ENCODE results near the gene TSC2. TPM values are rescaled to one million over a fixed set of nuclear protein-coding genes. Genes with fewer than 3 reads are reported as not detected.

TSC2 gene
- total and polyA plus RNA-seq, 2 donors (not counting 3 experiments of a cell fraction or from before 2014, with no cell fraction given) = 87.9 to 144 TPM

DNA sequence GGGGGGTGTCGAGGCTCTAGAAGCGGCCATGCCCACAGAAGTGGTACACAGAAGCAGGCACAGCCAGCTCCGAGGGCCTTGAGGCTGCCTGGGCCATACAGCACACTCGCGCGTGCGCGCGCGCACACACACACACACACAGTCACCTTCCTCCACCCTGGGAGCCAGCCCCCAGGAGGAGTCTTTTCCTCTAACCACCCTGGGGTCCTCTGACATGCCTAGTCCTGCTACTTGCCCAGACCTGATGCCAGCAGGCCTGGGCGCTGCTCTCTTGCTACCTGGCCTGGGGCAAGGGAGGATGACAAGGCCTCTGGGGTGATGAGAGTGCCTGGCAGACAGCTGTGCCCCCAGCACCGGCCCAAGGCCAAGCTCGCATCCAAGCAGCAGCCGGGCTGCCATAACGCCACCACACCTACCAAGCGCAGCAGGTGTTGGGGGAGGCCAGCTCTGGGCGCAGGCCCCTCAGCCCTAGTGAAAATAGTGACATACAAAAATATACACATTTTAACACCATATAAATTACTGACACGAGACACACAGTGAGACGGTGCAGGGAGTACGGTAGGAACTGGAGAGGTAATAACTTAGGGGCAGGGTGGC lies 41.1 kb downstream of the TSC2 start:
- ChIA-PET POLR2A (no interaction called here), CTCF (interaction anchor here (1.2 to 1.8 kb wide), 2 partner anchors 52 to 66 kb away, joined by 4 to 6 read pairs; no protein-coding TSS in a partner anchor)
- H3K36me3 ChIP-seq (ENCODE audit: control insufficient read depth in 2 of 2, extremely low read depth in 1 of 2, insufficient read depth in 2 of 2, low read length in 2 of 2) = peaks cover 0 to 32% of the 10 kb centered on the region in 2 experiments
- TF ChIP-seq, protein P1, sequence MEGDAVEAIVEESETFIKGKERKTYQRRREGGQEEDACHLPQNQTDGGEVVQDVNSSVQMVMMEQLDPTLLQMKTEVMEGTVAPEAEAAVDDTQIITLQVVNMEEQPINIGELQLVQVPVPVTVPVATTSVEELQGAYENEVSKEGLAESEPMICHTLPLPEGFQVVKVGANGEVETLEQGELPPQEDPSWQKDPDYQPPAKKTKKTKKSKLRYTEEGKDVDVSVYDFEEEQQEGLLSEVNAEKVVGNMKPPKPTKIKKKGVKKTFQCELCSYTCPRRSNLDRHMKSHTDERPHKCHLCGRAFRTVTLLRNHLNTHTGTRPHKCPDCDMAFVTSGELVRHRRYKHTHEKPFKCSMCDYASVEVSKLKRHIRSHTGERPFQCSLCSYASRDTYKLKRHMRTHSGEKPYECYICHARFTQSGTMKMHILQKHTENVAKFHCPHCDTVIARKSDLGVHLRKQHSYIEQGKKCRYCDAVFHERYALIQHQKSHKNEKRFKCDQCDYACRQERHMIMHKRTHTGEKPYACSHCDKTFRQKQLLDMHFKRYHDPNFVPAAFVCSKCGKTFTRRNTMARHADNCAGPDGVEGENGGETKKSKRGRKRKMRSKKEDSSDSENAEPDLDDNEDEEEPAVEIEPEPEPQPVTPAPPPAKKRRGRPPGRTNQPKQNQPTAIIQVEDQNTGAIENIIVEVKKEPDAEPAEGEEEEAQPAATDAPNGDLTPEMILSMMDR (IDR thresholded peaks at IDR 0.05; ENCODE audit: extremely low read depth in 1 of 2, insufficient read depth in 1 of 2, low read depth in 1 of 2, low read length in 2 of 2) = no peak
- TF ChIP-seq GATA2 (IDR thresholded peaks at IDR 0.05; ENCODE audit: insufficient read depth, insufficient read length, low read depth, low read length) = no peak
- no peak for TF ChIP-seq FOS (IDR thresholded peaks at IDR 0.05; ENCODE audit: borderline replicate concordance, insufficient read depth, low read length)
- TF ChIP-seq MYC (IDR thresholded peaks at IDR 0.05; ENCODE audit: low read depth, low read length) = no peak
- no peak for TF ChIP-seq EZH2 (IDR thresholded peaks at IDR 0.05; ENCODE audit: borderline replicate concordance, low read depth, low read length, severe bottlenecking)
- TF ChIP-seq POLR2A (IDR thresholded peaks at IDR 0.05; ENCODE audit: low read depth, low read length) = peak; percentile 18
- TF ChIP-seq POLR2AphosphoS5 (IDR thresholded peaks at IDR 0.05; ENCODE audit: insufficient read depth, low read depth, low read length) = no peak
- H2AFZ ChIP-seq (ENCODE audit: low read depth, low read length) = no peak overlapping the region
- dilution Hi-C loops (cut with MboI; ENCODE audit: extremely low pct_ligation_motif_present, low sequenced_read_pairs) = no loop called here
- H3K79me2 ChIP-seq (ENCODE audit: control insufficient read depth, insufficient read depth, low read length) = no peaks in the 10 kb centered on the region
- no peak overlapping the region for H3K9ac ChIP-seq (replicated peaks; ENCODE audit: extremely low read depth, insufficient read depth, low read length)
- no peaks in the 10 kb centered on the region for H4K20me1 ChIP-seq (replicated peaks; ENCODE audit: control insufficient read depth, extremely low read depth, insufficient read depth, low read length)
- no peak overlapping the region for H3K4me3 ChIP-seq (replicated peaks in 1 of 3; ENCODE audit: insufficient read depth in 1 of 3, low read depth in 1 of 3, low read length in 3 of 3)
- BruUV-seq (replicated peaks) = TSS peak; percentile 17
- no peaks in the 10 kb centered on the region for H3K9me1 ChIP-seq (replicated peaks; ENCODE audit: control insufficient read depth, extremely low read depth, insufficient read depth, low read length)
- peaks cover 5% of the 10 kb centered on the region for H3K4me1 ChIP-seq (ENCODE audit: control insufficient read depth, extremely low read depth, insufficient read depth, low read length)
- H3K27ac ChIP-seq (ENCODE audit: insufficient read depth, low read depth, low read length) = no peak overlapping the region
- H3K27me3 ChIP-seq (ENCODE audit: control insufficient read depth in 2 of 2, insufficient read depth in 2 of 2, low read length in 2 of 2) = no peaks in the 10 kb centered on the region
- DNase-seq (ENCODE audit: low read depth, low spot score) (no peak), FAIRE-seq (no peak)
- no peaks in the 10 kb centered on the region for H3K9me3 ChIP-seq (replicated peaks; ENCODE audit: control insufficient read depth, insufficient read depth, low read length)
- H3K4me2 ChIP-seq (ENCODE audit: insufficient read depth, low read length) = no peak overlapping the region
- intact Hi-C loops (cut with micrococcal nuclease) = no loop called here

Measured in endothelial cell of umbilical vein (primary cell).